PC-9 (cell line): ENCODE results near the gene KIF17.

Experiments
- EZH2 ChIP-seq: fragments of 200-600 bp; sonication (generic); IDR thresholded peaks from 2 replicates; pipeline ENCODE4 v1.8.0; 2017; ENCODE audit warnings: antibody characterized with exemption, low read depth
- TF ChIP-seq, protein P1 (sequence below): fragments of 200-600 bp; sonication (generic); conservative IDR thresholded peaks from 2 replicates; pipeline ENCODE4 v1.6.1; 2017; ENCODE audit warnings: mixed run types, antibody characterized with exemption, mild to moderate bottlenecking, moderate library complexity

DNA sequence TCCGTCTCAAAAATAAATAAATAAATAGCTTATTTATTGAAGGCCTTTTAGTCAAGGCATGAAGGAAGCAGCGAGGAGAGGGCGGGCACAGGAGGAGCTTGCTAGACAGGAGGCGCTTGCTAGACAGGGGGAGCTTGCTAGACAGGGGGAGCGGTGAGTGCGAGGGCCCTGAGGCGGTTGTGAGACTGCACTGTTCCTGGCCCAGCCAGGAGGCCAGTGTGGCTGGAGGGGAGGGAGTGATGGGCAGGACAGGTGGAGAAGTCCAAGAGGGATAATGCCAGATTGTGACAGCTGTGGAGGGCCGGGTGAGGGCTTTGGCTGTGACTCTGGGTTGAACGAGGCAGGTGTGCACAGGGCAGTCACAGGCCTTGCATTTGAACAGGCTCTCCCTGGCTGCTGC lies 18.2 kb downstream of the KIF17 start:
- TF ChIP-seq, protein P1, sequence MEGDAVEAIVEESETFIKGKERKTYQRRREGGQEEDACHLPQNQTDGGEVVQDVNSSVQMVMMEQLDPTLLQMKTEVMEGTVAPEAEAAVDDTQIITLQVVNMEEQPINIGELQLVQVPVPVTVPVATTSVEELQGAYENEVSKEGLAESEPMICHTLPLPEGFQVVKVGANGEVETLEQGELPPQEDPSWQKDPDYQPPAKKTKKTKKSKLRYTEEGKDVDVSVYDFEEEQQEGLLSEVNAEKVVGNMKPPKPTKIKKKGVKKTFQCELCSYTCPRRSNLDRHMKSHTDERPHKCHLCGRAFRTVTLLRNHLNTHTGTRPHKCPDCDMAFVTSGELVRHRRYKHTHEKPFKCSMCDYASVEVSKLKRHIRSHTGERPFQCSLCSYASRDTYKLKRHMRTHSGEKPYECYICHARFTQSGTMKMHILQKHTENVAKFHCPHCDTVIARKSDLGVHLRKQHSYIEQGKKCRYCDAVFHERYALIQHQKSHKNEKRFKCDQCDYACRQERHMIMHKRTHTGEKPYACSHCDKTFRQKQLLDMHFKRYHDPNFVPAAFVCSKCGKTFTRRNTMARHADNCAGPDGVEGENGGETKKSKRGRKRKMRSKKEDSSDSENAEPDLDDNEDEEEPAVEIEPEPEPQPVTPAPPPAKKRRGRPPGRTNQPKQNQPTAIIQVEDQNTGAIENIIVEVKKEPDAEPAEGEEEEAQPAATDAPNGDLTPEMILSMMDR = no peak
- no peak for TF ChIP-seq EZH2
